Heart left ventricle (tissue), 16 donors: ENCODE data around the gene CNTN5. TPM values are rescaled to one million over a fixed set of nuclear protein-coding genes. Genes with fewer than 3 reads are reported as not detected.

Source experiments
- ATAC-seq, 4 donors: fragments of 200-7000 bp; cut with Tn5 transposase; one replicate each; pipeline ENCODE4 v1.9.1; 2020 to 2022; ENCODE audit warnings: moderate library complexity in 4 of 4, mild to moderate bottlenecking in 3 of 4, moderate number of reproducible peaks in 1 of 4
- DNase-seq, 5 donors: peaks; one replicate each; pipeline ENCODE4 v3.0.0-alpha.2; 2020
- H3K27ac ChIP-seq, 12 donors: fragments of 200-600 bp; sonication (generic) in 4 of 12; one replicate each; pipeline versions ENCODE4 v1.5.0 to v1.8.0; 2016 to 2022; ENCODE audit warnings: mild to moderate bottlenecking in 2 of 12
- H3K27me3 ChIP-seq, 9 donors: fragments of 200-600 bp; sonication (generic) in 2 of 9; one replicate each; pipeline versions ENCODE4 v1.5.1 to v1.8.0; 2016 to 2022; ENCODE audit warnings: mild to moderate bottlenecking in 3 of 9
- H3K36me3 ChIP-seq, 9 donors: fragments of 200-600 bp; sonication (generic) in 2 of 9; one replicate each; pipeline versions ENCODE4 v1.5.0 to v1.8.0; 2018 to 2022; ENCODE audit warnings: mild to moderate bottlenecking in 2 of 9
- H3K4me1 ChIP-seq, 12 donors: fragments of 200-600 bp; sonication (generic) in 4 of 12; one replicate each; pipeline versions ENCODE4 v1.5.0 to v1.8.0; 2016 to 2022; ENCODE audit warnings: mild to moderate bottlenecking in 3 of 12
- H3K4me3 ChIP-seq, 12 donors: fragments of 200-600 bp; sonication (generic) in 4 of 12; one replicate each; pipeline versions ENCODE4 v1.5.0 to v1.8.0; 2017 to 2022; ENCODE audit warnings: mild to moderate bottlenecking in 9 of 12, moderate library complexity in 4 of 12
- H3K9me3 ChIP-seq, 12 donors: fragments of 200-600 bp; sonication (generic) in 4 of 12; one replicate each; pipeline versions ENCODE4 v1.5.0 to v1.8.0; 2016 to 2022; ENCODE audit warnings: mild to moderate bottlenecking in 1 of 12
- POLR2A ChIP-seq, 2 donors: fragments of 450-650 bp; IDR thresholded peaks; one replicate each; pipeline ENCODE4 v1.6.1; 2017; ENCODE audit warnings: antibody characterized with exemption in 2 of 2, mild to moderate bottlenecking in 2 of 2, moderate library complexity in 2 of 2
- WGBS, 4 donors: extraction: QIAGEN DNeasy Blood & Tissue Kit in 2 of 4; methylation state at CpG; one replicate each; pipeline versions ENCODE4 v1.1.5 to v1.1.7; 2013 to 2018; 5-methylcytosine and 5-hydroxymethylcytosine counted together
- intact Hi-C, 10 donors: fragments of 100-400 bp; cut with DNase I; formaldehyde crosslinking; loops; one replicate each; pipeline versions ENCODE4 v1.11.1 to v1.14.2; 2022
- polyA plus RNA-seq, 2 donors: library from polyadenylated mRNA; stranded (reverse); fragments of 200-250 nt; gene quantifications; one replicate each; pipeline ENCODE4 v1.2.3, GENCODE V29; 2013
- total RNA-seq, 9 donors: library from RNA; depleted of rRNA in 2 of 9; stranded (reverse); fragments of >200 nt in 2 of 9; fragmentation: NEBNext Ultra II Directional in 3 of 9; extraction: Animal tissue kit (Norgen Biotek cat#: 25700) in 3 of 9; gene quantifications; one replicate each; pipeline versions ENCODE4 v1.1.0 to v1.2.4, GENCODE V29; 2016 to 2023
- TF ChIP-seq, protein P1 (sequence below), 12 donors: fragments of 200-600 bp; sonication (generic) in 4 of 12; IDR thresholded peaks; one replicate each; pipeline versions ENCODE4 v1.5.0 to v1.8.0; 2018 to 2022; ENCODE audit warnings: antibody characterized with exemption in 12 of 12, mild to moderate bottlenecking in 5 of 12
- donor health status: ischemic (EF 13 %, LVEDD 7.1; RV severe dilation, severe dysfunction).
- donor health status: healthy with polysubstance abuse.
- donor health status: DM: no; HTN: yes; CAD: no.
- donor health status: DM: no; HTN: no; CAD: no.
- donor health status: ischemic (EF 25% LVEDD 6.9; RV normal size, moderate dysfunction).
- donor health status: ischemic (EF 25% LVEDD 5.7; RV mildly dilated, moderate dysfunction).
- donor health status: healthy.
- donor health status: DM: yes; HTN: yes; CAD: no.
- donor health status: ischemic (EF 35%, LVEDD 5.7; RV mildly dilated, moderate dysfunction).
- donor health status: nonischemic (EF 11% LVEDD 7.7; RV severe dilation, severe dysfunction).
- donor health status: DM: yes; HTN: yes; CAD: no.
- donor health status: PGD.
- donor health status: ischemic (EF 29% LVEDD 5.4; RV normal size, mild dysfunction).
- donor health status: nonischemic (EF 23%, LVEDD 6.1; RV moderate dilation, normal function).

CNTN5 gene
- total and polyA plus RNA-seq, 11 donors = 0.11 to 0.16 TPM; not detected in 9

- Histone ChIP-seq H3K27me3 (no peaks in the 10 kb centered on the region), H3K36me3 (no peaks in the 10 kb centered on the region), H3K9me3 (no peaks in the 10 kb centered on the region), H3K4me1 (no peaks in the 10 kb centered on the region), H3K4me3 (no peak overlapping the region), H3K27ac (no peak overlapping the region)
- intact Hi-C loops = no loop called here
- 52 to 83% (median 77%) methylated on average over 5 of the region's 5 CpGs for WGBS, 4 donors
- ATAC-seq = no peak
- no peak for TF ChIP-seq POLR2A (IDR thresholded peaks at IDR 0.05)
- TF ChIP-seq, protein P1, sequence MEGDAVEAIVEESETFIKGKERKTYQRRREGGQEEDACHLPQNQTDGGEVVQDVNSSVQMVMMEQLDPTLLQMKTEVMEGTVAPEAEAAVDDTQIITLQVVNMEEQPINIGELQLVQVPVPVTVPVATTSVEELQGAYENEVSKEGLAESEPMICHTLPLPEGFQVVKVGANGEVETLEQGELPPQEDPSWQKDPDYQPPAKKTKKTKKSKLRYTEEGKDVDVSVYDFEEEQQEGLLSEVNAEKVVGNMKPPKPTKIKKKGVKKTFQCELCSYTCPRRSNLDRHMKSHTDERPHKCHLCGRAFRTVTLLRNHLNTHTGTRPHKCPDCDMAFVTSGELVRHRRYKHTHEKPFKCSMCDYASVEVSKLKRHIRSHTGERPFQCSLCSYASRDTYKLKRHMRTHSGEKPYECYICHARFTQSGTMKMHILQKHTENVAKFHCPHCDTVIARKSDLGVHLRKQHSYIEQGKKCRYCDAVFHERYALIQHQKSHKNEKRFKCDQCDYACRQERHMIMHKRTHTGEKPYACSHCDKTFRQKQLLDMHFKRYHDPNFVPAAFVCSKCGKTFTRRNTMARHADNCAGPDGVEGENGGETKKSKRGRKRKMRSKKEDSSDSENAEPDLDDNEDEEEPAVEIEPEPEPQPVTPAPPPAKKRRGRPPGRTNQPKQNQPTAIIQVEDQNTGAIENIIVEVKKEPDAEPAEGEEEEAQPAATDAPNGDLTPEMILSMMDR (IDR thresholded peaks at IDR 0.05) = no peak
- no peak for DNase-seq
These were observed 1275.4 kb downstream of the CNTN5 start for GRCh38 chr11:100296051-100296679.

- TF ChIP-seq, protein P1 (IDR thresholded peaks at IDR 0.05) = no peak
- no peak for TF ChIP-seq POLR2A (IDR thresholded peaks at IDR 0.05)
- DNase-seq (no peak), ATAC-seq (no peak)
- no peaks in the 10 kb centered on the region for H3K4me1 ChIP-seq
- intact Hi-C loops = no loop called here
- no peaks in the 10 kb centered on the region for H3K27me3 ChIP-seq
- no peaks in the 10 kb centered on the region for H3K9me3 ChIP-seq
- no peak overlapping the region for H3K4me3 ChIP-seq
- no peak overlapping the region for H3K27ac ChIP-seq
- H3K36me3 ChIP-seq = no peaks in the 10 kb centered on the region
- 62 to 72% (median 65%) methylated on average over 5 of the region's 5 CpGs for WGBS, 4 donors
These were observed 1276.8 kb downstream of the CNTN5 start for GRCh38 chr11:100297516-100297915.

- no peak overlapping the region for H3K4me3 ChIP-seq
- H3K27ac ChIP-seq = no peak overlapping the region
- no peaks in the 10 kb centered on the region for H3K36me3 ChIP-seq
- no peaks in the 10 kb centered on the region for H3K9me3 ChIP-seq
- no peak for DNase-seq
- peaks cover 0 to 3% (median 0%) of the 10 kb centered on the region in 12 donors for H3K4me1 ChIP-seq
- TF ChIP-seq, protein P1 (IDR thresholded peaks at IDR 0.05) = no peak
- no peak for TF ChIP-seq POLR2A (IDR thresholded peaks at IDR 0.05)
- ATAC-seq = no peak
- no peaks in the 10 kb centered on the region for H3K27me3 ChIP-seq
- intact Hi-C loops = loop anchor here in 1 of 10 donors (10.0 kb wide), 1 partner anchor 88 kb away; no protein-coding TSS in a partner anchor
- 45 to 57% (median 49%) methylated on average over 3 of the region's 3 CpGs for WGBS, 4 donors
These were observed 1282.1 kb downstream of the CNTN5 start for GRCh38 chr11:100302824-100303223.

GRCh38 chr11:100303897-100304296 is 1283.1 kb downstream of the CNTN5 start:
- H3K9me3 ChIP-seq = no peaks in the 10 kb centered on the region
- WGBS, 4 donors = 69 to 78% (median 73%) methylated on average over 3 of the region's 3 CpGs
- H3K36me3 ChIP-seq = no peaks in the 10 kb centered on the region
- H3K27ac ChIP-seq = no peak overlapping the region
- peaks cover 0 to 3% (median 0%) of the 10 kb centered on the region in 12 donors for H3K4me1 ChIP-seq
- no peak overlapping the region for H3K4me3 ChIP-seq
- DNase-seq (no peak), ATAC-seq (no peak)
- intact Hi-C loops = loop anchor here in 1 of 10 donors (10.0 kb wide), 1 partner anchor 89 kb away; no protein-coding TSS in a partner anchor
- TF ChIP-seq, protein P1 (IDR thresholded peaks at IDR 0.05) = no peak
- TF ChIP-seq POLR2A (IDR thresholded peaks at IDR 0.05) = no peak
- H3K27me3 ChIP-seq = no peaks in the 10 kb centered on the region
